Measurements from ENCODE around the gene DCDC1. TPM values are rescaled to one million over a fixed set of nuclear protein-coding genes. Genes with fewer than 3 reads are reported as not detected.

DCDC1 gene
- total and polyA plus RNA-seq, 9 of the 15 experiments (the other 6 are each of a cell fraction or from before 2014, with no cell fraction given): 0.05 to 0.18 (median 0.08) TPM; not detected in 3

DNA sequence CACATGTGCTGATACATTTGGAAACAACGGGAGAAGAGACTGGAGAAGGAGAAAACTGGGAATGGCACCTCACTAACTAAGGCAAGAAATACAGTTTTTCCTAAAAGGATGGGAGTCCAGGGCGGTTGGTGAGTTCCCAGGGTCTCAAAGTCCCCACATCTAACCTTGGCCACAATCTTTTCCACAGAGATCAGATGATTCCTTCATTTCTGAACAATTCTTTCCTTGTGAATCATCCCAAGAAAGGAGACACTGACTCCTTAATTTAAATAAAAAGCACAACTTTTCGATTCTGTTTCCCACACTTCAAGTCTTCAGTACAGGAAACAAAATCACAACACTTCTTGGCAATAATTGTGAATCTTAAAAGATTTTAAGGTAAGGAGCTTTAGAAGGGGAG is 384.7 kb downstream of the DCDC1 start:
- intact Hi-C loops (cut with micrococcal nuclease): no loop called here
- DNase-seq (ENCODE audit: extremely low read depth in 1 of 4, low spot score in 3 of 4): no peak
- 0 out of 2 replicates have a peak, but pooled peaks cover 1% of the 10 kb centered on the region for H3K9me3 ChIP-seq (replicated peaks; ENCODE audit: control insufficient read depth, insufficient read depth, low read depth, low read length)
- H3K36me3 ChIP-seq (ENCODE audit: control insufficient read depth, insufficient read depth, low read length): no peaks in the 10 kb centered on the region
- ChIA-PET CTCF (ENCODE audit: low intra/inter-chr PET ratio) (no interaction called here), POLR2A (no interaction called here)
- H3K9me1 ChIP-seq (ENCODE audit: control insufficient read depth, insufficient read depth, low read length): no peaks in the 10 kb centered on the region
- ATAC-seq: no peak
- no peak overlapping the region for H3K27ac ChIP-seq (ENCODE audit: extremely low read depth, low read depth, low read length)
- H3K79me2 ChIP-seq (ENCODE audit: control insufficient read depth, insufficient read depth, low read length): no peaks in the 10 kb centered on the region
- 0% methylated on average over 2 of the region's 3 CpGs for WGBS (ENCODE audit: insufficient coverage, low coverage, missing lambda C conversion rate)
- no peak overlapping the region for H3K4me3 ChIP-seq
- H4K20me1 ChIP-seq (replicated peaks; ENCODE audit: control insufficient read depth, insufficient read depth, low read length): no peaks in the 10 kb centered on the region
- no peaks in the 10 kb centered on the region for H3K27me3 ChIP-seq (ENCODE audit: control insufficient read depth in 2 of 2, insufficient read depth in 2 of 2, low read length in 2 of 2)
- H3K4me1 ChIP-seq (replicated peaks in 1 of 2; ENCODE audit: control insufficient read depth in 2 of 2, insufficient read depth in 2 of 2, low read length in 2 of 2): no peaks in the 10 kb centered on the region
- in situ Hi-C loops (cut with MboI): no loop called here
- H2AFZ ChIP-seq (ENCODE audit: low read depth, low read length): no peak overlapping the region
- no peak overlapping the region for H3K4me2 ChIP-seq (ENCODE audit: insufficient read depth, low read length)
- BruUV-seq (replicated peaks): no TSS peak
- H3K9ac ChIP-seq (ENCODE audit: insufficient read depth in 1 of 2, low read depth in 2 of 2, low read length in 2 of 2): no peak overlapping the region
- FAIRE-seq: no peak
- TF ChIP-seq SFPQ (IDR thresholded peaks at IDR 0.05; ENCODE audit: low read depth, low read length): no peak
- no peak for TF ChIP-seq RBM39 (optimal IDR thresholded peaks at IDR 0.05; ENCODE audit: low read depth, low read length)
- no peak for TF ChIP-seq SUPT5H (IDR thresholded peaks at IDR 0.05)
- no peak for TF ChIP-seq ZFP1 (CRISPR knock-in tag; IDR thresholded peaks at IDR 0.05)
- TF ChIP-seq, protein P1, sequence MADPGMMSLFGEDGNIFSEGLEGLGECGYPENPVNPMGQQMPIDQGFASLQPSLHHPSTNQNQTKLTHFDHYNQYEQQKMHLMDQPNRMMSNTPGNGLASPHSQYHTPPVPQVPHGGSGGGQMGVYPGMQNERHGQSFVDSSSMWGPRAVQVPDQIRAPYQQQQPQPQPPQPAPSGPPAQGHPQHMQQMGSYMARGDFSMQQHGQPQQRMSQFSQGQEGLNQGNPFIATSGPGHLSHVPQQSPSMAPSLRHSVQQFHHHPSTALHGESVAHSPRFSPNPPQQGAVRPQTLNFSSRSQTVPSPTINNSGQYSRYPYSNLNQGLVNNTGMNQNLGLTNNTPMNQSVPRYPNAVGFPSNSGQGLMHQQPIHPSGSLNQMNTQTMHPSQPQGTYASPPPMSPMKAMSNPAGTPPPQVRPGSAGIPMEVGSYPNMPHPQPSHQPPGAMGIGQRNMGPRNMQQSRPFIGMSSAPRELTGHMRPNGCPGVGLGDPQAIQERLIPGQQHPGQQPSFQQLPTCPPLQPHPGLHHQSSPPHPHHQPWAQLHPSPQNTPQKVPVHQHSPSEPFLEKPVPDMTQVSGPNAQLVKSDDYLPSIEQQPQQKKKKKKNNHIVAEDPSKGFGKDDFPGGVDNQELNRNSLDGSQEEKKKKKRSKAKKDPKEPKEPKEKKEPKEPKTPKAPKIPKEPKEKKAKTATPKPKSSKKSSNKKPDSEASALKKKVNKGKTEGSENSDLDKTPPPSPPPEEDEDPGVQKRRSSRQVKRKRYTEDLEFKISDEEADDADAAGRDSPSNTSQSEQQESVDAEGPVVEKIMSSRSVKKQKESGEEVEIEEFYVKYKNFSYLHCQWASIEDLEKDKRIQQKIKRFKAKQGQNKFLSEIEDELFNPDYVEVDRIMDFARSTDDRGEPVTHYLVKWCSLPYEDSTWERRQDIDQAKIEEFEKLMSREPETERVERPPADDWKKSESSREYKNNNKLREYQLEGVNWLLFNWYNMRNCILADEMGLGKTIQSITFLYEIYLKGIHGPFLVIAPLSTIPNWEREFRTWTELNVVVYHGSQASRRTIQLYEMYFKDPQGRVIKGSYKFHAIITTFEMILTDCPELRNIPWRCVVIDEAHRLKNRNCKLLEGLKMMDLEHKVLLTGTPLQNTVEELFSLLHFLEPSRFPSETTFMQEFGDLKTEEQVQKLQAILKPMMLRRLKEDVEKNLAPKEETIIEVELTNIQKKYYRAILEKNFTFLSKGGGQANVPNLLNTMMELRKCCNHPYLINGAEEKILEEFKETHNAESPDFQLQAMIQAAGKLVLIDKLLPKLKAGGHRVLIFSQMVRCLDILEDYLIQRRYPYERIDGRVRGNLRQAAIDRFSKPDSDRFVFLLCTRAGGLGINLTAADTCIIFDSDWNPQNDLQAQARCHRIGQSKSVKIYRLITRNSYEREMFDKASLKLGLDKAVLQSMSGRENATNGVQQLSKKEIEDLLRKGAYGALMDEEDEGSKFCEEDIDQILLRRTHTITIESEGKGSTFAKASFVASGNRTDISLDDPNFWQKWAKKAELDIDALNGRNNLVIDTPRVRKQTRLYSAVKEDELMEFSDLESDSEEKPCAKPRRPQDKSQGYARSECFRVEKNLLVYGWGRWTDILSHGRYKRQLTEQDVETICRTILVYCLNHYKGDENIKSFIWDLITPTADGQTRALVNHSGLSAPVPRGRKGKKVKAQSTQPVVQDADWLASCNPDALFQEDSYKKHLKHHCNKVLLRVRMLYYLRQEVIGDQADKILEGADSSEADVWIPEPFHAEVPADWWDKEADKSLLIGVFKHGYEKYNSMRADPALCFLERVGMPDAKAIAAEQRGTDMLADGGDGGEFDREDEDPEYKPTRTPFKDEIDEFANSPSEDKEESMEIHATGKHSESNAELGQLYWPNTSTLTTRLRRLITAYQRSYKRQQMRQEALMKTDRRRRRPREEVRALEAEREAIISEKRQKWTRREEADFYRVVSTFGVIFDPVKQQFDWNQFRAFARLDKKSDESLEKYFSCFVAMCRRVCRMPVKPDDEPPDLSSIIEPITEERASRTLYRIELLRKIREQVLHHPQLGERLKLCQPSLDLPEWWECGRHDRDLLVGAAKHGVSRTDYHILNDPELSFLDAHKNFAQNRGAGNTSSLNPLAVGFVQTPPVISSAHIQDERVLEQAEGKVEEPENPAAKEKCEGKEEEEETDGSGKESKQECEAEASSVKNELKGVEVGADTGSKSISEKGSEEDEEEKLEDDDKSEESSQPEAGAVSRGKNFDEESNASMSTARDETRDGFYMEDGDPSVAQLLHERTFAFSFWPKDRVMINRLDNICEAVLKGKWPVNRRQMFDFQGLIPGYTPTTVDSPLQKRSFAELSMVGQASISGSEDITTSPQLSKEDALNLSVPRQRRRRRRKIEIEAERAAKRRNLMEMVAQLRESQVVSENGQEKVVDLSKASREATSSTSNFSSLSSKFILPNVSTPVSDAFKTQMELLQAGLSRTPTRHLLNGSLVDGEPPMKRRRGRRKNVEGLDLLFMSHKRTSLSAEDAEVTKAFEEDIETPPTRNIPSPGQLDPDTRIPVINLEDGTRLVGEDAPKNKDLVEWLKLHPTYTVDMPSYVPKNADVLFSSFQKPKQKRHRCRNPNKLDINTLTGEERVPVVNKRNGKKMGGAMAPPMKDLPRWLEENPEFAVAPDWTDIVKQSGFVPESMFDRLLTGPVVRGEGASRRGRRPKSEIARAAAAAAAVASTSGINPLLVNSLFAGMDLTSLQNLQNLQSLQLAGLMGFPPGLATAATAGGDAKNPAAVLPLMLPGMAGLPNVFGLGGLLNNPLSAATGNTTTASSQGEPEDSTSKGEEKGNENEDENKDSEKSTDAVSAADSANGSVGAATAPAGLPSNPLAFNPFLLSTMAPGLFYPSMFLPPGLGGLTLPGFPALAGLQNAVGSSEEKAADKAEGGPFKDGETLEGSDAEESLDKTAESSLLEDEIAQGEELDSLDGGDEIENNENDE (IDR thresholded peaks at IDR 0.05; ENCODE audit: low read depth, low read length): no peak
- no peak for TF ChIP-seq ZBTB5 (IDR thresholded peaks at IDR 0.05)

All from K562 (cell line).